ENCODE measurements around the gene RAB37. TPM values are rescaled to one million over a fixed set of nuclear protein-coding genes. Genes with fewer than 3 reads are reported as not detected.

Gene RAB37
- total RNA-seq, 1 experiment from 2014 or later: 8.9 TPM

GRCh38 chr17:74730491-74731346 is 6.3 kb upstream of the RAB37 start:
- H3K9me3 Mint-ChIP-seq: no peaks in the 10 kb centered on the region
- no peak for DNase-seq (ENCODE audit: low spot score)
- POLR2A ChIA-PET: no interaction called here
- CTCF ChIA-PET: no interaction called here
- TF ChIP-seq PRDM15 (CRISPR knock-in tag; IDR thresholded peaks at IDR 0.05): no peak
- TF ChIP-seq RORB (CRISPR knock-in tag; IDR thresholded peaks at IDR 0.05): no peak
- no peak for TF ChIP-seq CREM (CRISPR knock-in tag; IDR thresholded peaks at IDR 0.05)
- TF ChIP-seq ZNF121 (CRISPR knock-in tag; IDR thresholded peaks at IDR 0.05): no peak
- no peak for TF ChIP-seq SOX15 (CRISPR knock-in tag; IDR thresholded peaks at IDR 0.05)
- TF ChIP-seq KAT7 (CRISPR knock-in tag; IDR thresholded peaks at IDR 0.05; ENCODE audit: borderline replicate concordance): no peak
- no peak for TF ChIP-seq ZNF219 (CRISPR knock-in tag; IDR thresholded peaks at IDR 0.05; ENCODE audit: borderline replicate concordance)
- no peak for TF ChIP-seq GRHL2 (CRISPR knock-in tag; IDR thresholded peaks at IDR 0.05; ENCODE audit: insufficient replicate concordance, severe bottlenecking)
- TF ChIP-seq E2F4 (CRISPR knock-in tag; IDR thresholded peaks at IDR 0.05; ENCODE audit: borderline replicate concordance, low read depth): no peak
- no peak for TF ChIP-seq AR (CRISPR knock-in tag; IDR thresholded peaks at IDR 0.05)
- TF ChIP-seq ZNF317 (CRISPR knock-in tag; IDR thresholded peaks at IDR 0.05; ENCODE audit: borderline replicate concordance, low read depth): no peak
- TF ChIP-seq TEAD1 (CRISPR knock-in tag; IDR thresholded peaks at IDR 0.05): no peak
- TF ChIP-seq CTCF (IDR thresholded peaks at IDR 0.05): no peak
- no peak for TF ChIP-seq ZNF232 (CRISPR knock-in tag; IDR thresholded peaks at IDR 0.05)
- no peak for TF ChIP-seq ATF3 (CRISPR knock-in tag; conservative IDR thresholded peaks at IDR 0.05)
- TF ChIP-seq IRF2 (CRISPR knock-in tag; IDR thresholded peaks at IDR 0.05; ENCODE audit: borderline replicate concordance, low read depth): no peak
- no peak for TF ChIP-seq ZNF532 (CRISPR knock-in tag; IDR thresholded peaks at IDR 0.05; ENCODE audit: borderline replicate concordance)
- no peak for TF ChIP-seq PREB (CRISPR knock-in tag; IDR thresholded peaks at IDR 0.05; ENCODE audit: borderline replicate concordance)
- H3K27me3 Mint-ChIP-seq (ENCODE audit: low read depth): peaks cover 4% of the 10 kb centered on the region
- no peak overlapping the region for H3K27ac Mint-ChIP-seq
- ATAC-seq: no peak
- H3K36me3 Mint-ChIP-seq: no peaks in the 10 kb centered on the region
- H3K4me1 Mint-ChIP-seq: peaks cover 4% of the 10 kb centered on the region; the same call in 1 of the 2 replicates
- H3K4me3 Mint-ChIP-seq: no peak overlapping the region

Data from WTC11 (cell line).